GM12892 (cell line): ENCODE results near the gene VSTM2B.

Source experiments
- POLR2A ChIP-seq: IDR thresholded peaks from 2 replicates; pipeline ENCODE4 v1.6.1; 2011; ENCODE audit warnings: low read depth, low read length, control low read depth
- POLR2AphosphoS5 ChIP-seq: IDR thresholded peaks from 2 replicates; pipeline ENCODE4 v1.6.1; 2011; ENCODE audit warnings: low read depth, low read length, control low read depth
- TAF1 ChIP-seq: IDR thresholded peaks from 2 replicates; pipeline ENCODE4 v1.6.1; 2011; ENCODE audit warnings: low read depth, mild to moderate bottlenecking, control low read depth, low read length, borderline replicate concordance

- TF ChIP-seq POLR2AphosphoS5 (no peak), POLR2A (no peak), TAF1 (no peak)
Measured at GRCh38 chr19:29503785-29504184, 22.0 kb upstream of the VSTM2B start.
